ENCODE results near the gene RBM34.
A peak's percentile ranks its signal among the peaks of the same experiment; 100 is the strongest.

Gene RBM34

GRCh38 chr1:235142991-235143390, 18.1 kb downstream of the RBM34 start:
- POLR2A ChIA-PET (ENCODE audit: low non-redundant PET): no interaction called here
- CTCF ChIA-PET: no interaction called here
- H3K27ac ChIP-seq: no peak overlapping the region
- no peak for DNase-seq (ENCODE audit: low spot score)
- no peak for TF ChIP-seq CTCF (conservative IDR thresholded peaks at IDR 0.05; ENCODE audit: low read depth)

- DNase-seq (ENCODE audit: low spot score): no peak
- no peak for TF ChIP-seq CTCF (conservative IDR thresholded peaks at IDR 0.05; ENCODE audit: low read depth)
- CTCF ChIA-PET: no interaction called here
- POLR2A ChIA-PET (ENCODE audit: low non-redundant PET): interaction anchor here (0.6 kb wide), 1 partner anchor 9 kb away, joined by 3 read pairs; no protein-coding TSS in a partner anchor
- H3K27ac ChIP-seq: peak overlapping the region; percentile 11; the same call in 1 of the 2 replicates
Measured at GRCh38 chr1:235139315-235139714, 21.7 kb downstream of the RBM34 start.

GRCh38 chr1:235138821-235139220, 22.2 kb downstream of the RBM34 start:
- ChIA-PET CTCF (interaction anchor here (0.5 kb wide), 1 partner anchor 53 kb away, joined by 3 read pairs; no protein-coding TSS in a partner anchor), POLR2A (ENCODE audit: low non-redundant PET) (interaction anchor here (0.6 kb wide), 1 partner anchor 9 kb away, joined by 3 read pairs; no protein-coding TSS in a partner anchor)
- TF ChIP-seq CTCF (conservative IDR thresholded peaks at IDR 0.05; ENCODE audit: low read depth): no peak
- no peak overlapping the region for H3K27ac ChIP-seq
- no peak for DNase-seq (ENCODE audit: low spot score)

- POLR2A ChIA-PET (ENCODE audit: low non-redundant PET): no interaction called here
Measured at GRCh38 chr1:235136111-235136510, 24.9 kb downstream of the RBM34 start.

GRCh38 chr1:235134171-235134570, 26.9 kb downstream of the RBM34 start:
- CTCF ChIA-PET: no interaction called here
- POLR2A ChIA-PET (ENCODE audit: low non-redundant PET): interaction anchor here (0.5 kb wide), 1 partner anchor 11 kb away, joined by 4 read pairs; no protein-coding TSS in a partner anchor
- no peak overlapping the region for H3K27ac ChIP-seq
- DNase-seq (ENCODE audit: low spot score): no peak
- TF ChIP-seq CTCF (conservative IDR thresholded peaks at IDR 0.05; ENCODE audit: low read depth): no peak

More at GRCh38 chr1:235136111-235136510, 24.9 kb downstream of the RBM34 start:
- H3K27ac ChIP-seq: no peak overlapping the region
- no peak for TF ChIP-seq CTCF (conservative IDR thresholded peaks at IDR 0.05; ENCODE audit: low read depth)
- DNase-seq (ENCODE audit: low spot score): no peak
- CTCF ChIA-PET: interaction anchor here (0.8 kb wide), 1 partner anchor 15 kb away, joined by 4 read pairs; no protein-coding TSS in a partner anchor

- POLR2A ChIA-PET (ENCODE audit: low non-redundant PET): no interaction called here
- H3K27ac ChIP-seq: no peak overlapping the region
- TF ChIP-seq CTCF (conservative IDR thresholded peaks at IDR 0.05; ENCODE audit: low read depth): no peak
- DNase-seq (ENCODE audit: low spot score): no peak
- CTCF ChIA-PET: no interaction called here
Measured at GRCh38 chr1:235133086-235133485, 28.0 kb downstream of the RBM34 start.
